HepG2 (cell line): ENCODE data around the gene HRC. TPM values are rescaled to one million over a fixed set of nuclear protein-coding genes. Genes with fewer than 3 reads are reported as not detected.

Source experiments
- ARID3A ChIP-seq: IDR thresholded peaks from 2 replicates; pipeline ENCODE4 v1.6.1; 2012; ENCODE audit warnings: low read depth, low read length, improper control_type of control experiment
- ARID4A ChIP-seq: sonication (generic); formaldehyde crosslinking; IDR thresholded peaks from 2 replicates; pipeline ENCODE4 v1.5.0; 2020; ENCODE audit warnings: mild to moderate bottlenecking, missing genetic modification reagents, borderline replicate concordance
- GMEB1 ChIP-seq: sonication (generic); formaldehyde crosslinking; IDR thresholded peaks from 2 replicates; pipeline ENCODE4 v1.5.1; 2020; ENCODE audit warnings: missing genetic modification reagents, mild to moderate bottlenecking, borderline replicate concordance
- KLF15 ChIP-seq: sonication (generic); formaldehyde crosslinking; IDR thresholded peaks from 2 replicates; pipeline ENCODE4 v1.8.1; 2023; ENCODE audit warnings: borderline replicate concordance, mild to moderate bottlenecking, inconsistent platforms, missing genetic modification reagents, mixed read lengths
- MLLT10 ChIP-seq: sonication (generic); formaldehyde crosslinking; IDR thresholded peaks from 2 replicates; pipeline ENCODE4 v1.4.0; 2020; ENCODE audit warnings: missing genetic modification reagents
- MTA1 ChIP-seq: sonication (generic); formaldehyde crosslinking; IDR thresholded peaks from 2 replicates; pipeline ENCODE4 v1.4.0; 2020; ENCODE audit warnings: missing genetic modification reagents, mild to moderate bottlenecking, borderline replicate concordance
- MXD3 ChIP-seq: IDR thresholded peaks from 2 replicates; pipeline ENCODE4 v1.6.1; 2016; ENCODE audit warnings: mild to moderate bottlenecking, missing biosample characterization, missing genetic modification reagents
- NCOA5 ChIP-seq: sonication (generic); formaldehyde crosslinking; IDR thresholded peaks from 2 replicates; pipeline ENCODE4 v1.4.0; 2020; ENCODE audit warnings: missing genetic modification reagents
- RBAK ChIP-seq: sonication (generic); formaldehyde crosslinking; IDR thresholded peaks from 2 replicates; pipeline ENCODE4 v1.5.1; 2020; ENCODE audit warnings: mild to moderate bottlenecking, missing genetic modification reagents
- RBM39 ChIP-seq: fragments of 200-400 bp; formaldehyde crosslinking; IDR thresholded peaks from one replicate; pipeline ENCODE4 v1.6.1; 2018; ENCODE audit warnings: antibody characterized with exemption, mild to moderate bottlenecking, low read depth, low read length; ENCODE audit not compliant: poor library complexity, severe bottlenecking
- SOX6 ChIP-seq, 2 experiments: fragments of 450-650 bp in 1 of 2; sonication (generic) in 1 of 2; formaldehyde crosslinking in 1 of 2; IDR thresholded peaks; 2 replicates each; pipeline versions ENCODE4 v1.4.0 to v1.6.1; 2017 to 2020; ENCODE audit warnings: antibody characterized with exemption in 1 of 2, mild to moderate bottlenecking in 1 of 2, missing genetic modification reagents in 1 of 2
- SP140L ChIP-seq: sonication (generic); formaldehyde crosslinking; IDR thresholded peaks from 2 replicates; pipeline ENCODE4 v1.4.0; 2020; ENCODE audit warnings: missing genetic modification reagents, borderline replicate concordance
- SSRP1 ChIP-seq: IDR thresholded peaks from 2 replicates; pipeline ENCODE4 v1.6.1; 2016; ENCODE audit warnings: control low read depth
- TBP ChIP-seq: sonication (generic); formaldehyde crosslinking; IDR thresholded peaks from 2 replicates; pipeline ENCODE4 v1.5.0; 2020; ENCODE audit warnings: missing genetic modification reagents
- TMF1 ChIP-seq: sonication (generic); formaldehyde crosslinking; IDR thresholded peaks from 2 replicates; pipeline ENCODE4 v1.8.1; 2022; ENCODE audit warnings: low read depth, missing genetic modification reagents
- ZNF282 ChIP-seq: fragments of 450-650 bp; IDR thresholded peaks from 2 replicates; pipeline ENCODE4 v1.6.1; 2018; ENCODE audit not compliant: partially characterized antibody
- ZNF350 ChIP-seq: sonication (generic); formaldehyde crosslinking; IDR thresholded peaks from 2 replicates; pipeline ENCODE4 v1.4.0; 2020; ENCODE audit warnings: mild to moderate bottlenecking, low read depth, missing genetic modification reagents, borderline replicate concordance
- ZNF432 ChIP-seq: sonication (generic); formaldehyde crosslinking; IDR thresholded peaks from 2 replicates; pipeline ENCODE4 v1.5.0; 2020; ENCODE audit warnings: missing genetic modification reagents, mild to moderate bottlenecking, borderline replicate concordance
- ZNF644 ChIP-seq: IDR thresholded peaks from 2 replicates; pipeline ENCODE4 v1.6.1; 2016; ENCODE audit warnings: low read depth
- ZNF777 ChIP-seq: sonication (generic); formaldehyde crosslinking; IDR thresholded peaks from 2 replicates; pipeline ENCODE4 v1.4.0; 2020; ENCODE audit warnings: missing genetic modification reagents
- ZNF850 ChIP-seq: sonication (generic); formaldehyde crosslinking; conservative IDR thresholded peaks from 2 replicates; pipeline ENCODE4 v1.9.0; 2021; ENCODE audit warnings: mild to moderate bottlenecking, missing genetic modification reagents
- polyA plus RNA-seq, 8 experiments: library from polyadenylated mRNA; depleted of rRNA in 3 of 8; stranded (reverse) in 7 of 8; unstranded in 1 of 8; fragments of >200 nt; fragmentation: Illumina TruSeq in 4 of 8; extraction: Trizol in 4 of 8; gene quantifications; 2 replicates each; pipeline versions ENCODE4 v1.2.1 to v1.2.3, GENCODE V29; 2011 to 2016; ENCODE audit warnings: low read depth in 4 of 8, missing spikeins in 1 of 8, mixed read lengths in 1 of 8; ENCODE audit not compliant: insufficient read depth in 1 of 8
- total RNA-seq, 5 experiments: library from RNA; depleted of rRNA; stranded (reverse); fragments of >200 nt; fragmentation: Illumina TruSeq; extraction: Trizol; gene quantifications; 2 replicates each; pipeline ENCODE4 v1.2.3, GENCODE V29; 2016; ENCODE audit warnings: low read depth in 1 of 5

Gene HRC
- total and polyA plus RNA-seq, 2 of the 13 experiments (the other 11 are each of a cell fraction or from before 2014, with no cell fraction given), result 3.6 to 15.4 TPM

- TF ChIP-seq ZNF432 (CRISPR knock-in tag) (no peak), SOX6 (IDR thresholded peaks at IDR 0.05) (no peak), SOX6 (CRISPR knock-in tag; IDR thresholded peaks at IDR 0.05) (peak; percentile 56), ZNF350 (CRISPR knock-in tag) (peak; percentile 92; the same call in 1 of the 2 replicates), TMF1 (CRISPR knock-in tag) (peak; percentile 100), ZNF777 (CRISPR knock-in tag) (peak; percentile 90), TBP (no peak), GMEB1 (CRISPR knock-in tag) (peak; percentile 72), ZNF850 (CRISPR knock-in tag) (no peak; the same call in 1 of the 2 replicates), ARID3A (no peak), ZNF644 (CRISPR knock-in tag) (no peak), SSRP1 (CRISPR knock-in tag) (no peak), ZNF282 (no peak), MLLT10 (no peak), MTA1 (peak; percentile 91; the same call in 1 of the 2 replicates), ARID4A (CRISPR knock-in tag) (peak; percentile 85), MXD3 (CRISPR knock-in tag) (peak; percentile 100), NCOA5 (no peak), SP140L (CRISPR knock-in tag) (peak; percentile 78; the same call in 1 of the 2 replicates), KLF15 (CRISPR knock-in tag) (peak; percentile 98; the same call in 1 of the 2 replicates), RBM39 (no peak), RBAK (no peak)
These were observed 27.3 kb downstream of the HRC start (continued) for GRCh38 chr19:49127674-49128544.
